ENCODE results near the gene SH2D3A.

GRCh38 chr19:6788896-6789295, 21.7 kb upstream of the SH2D3A start:
- TF ChIP-seq, protein P1, sequence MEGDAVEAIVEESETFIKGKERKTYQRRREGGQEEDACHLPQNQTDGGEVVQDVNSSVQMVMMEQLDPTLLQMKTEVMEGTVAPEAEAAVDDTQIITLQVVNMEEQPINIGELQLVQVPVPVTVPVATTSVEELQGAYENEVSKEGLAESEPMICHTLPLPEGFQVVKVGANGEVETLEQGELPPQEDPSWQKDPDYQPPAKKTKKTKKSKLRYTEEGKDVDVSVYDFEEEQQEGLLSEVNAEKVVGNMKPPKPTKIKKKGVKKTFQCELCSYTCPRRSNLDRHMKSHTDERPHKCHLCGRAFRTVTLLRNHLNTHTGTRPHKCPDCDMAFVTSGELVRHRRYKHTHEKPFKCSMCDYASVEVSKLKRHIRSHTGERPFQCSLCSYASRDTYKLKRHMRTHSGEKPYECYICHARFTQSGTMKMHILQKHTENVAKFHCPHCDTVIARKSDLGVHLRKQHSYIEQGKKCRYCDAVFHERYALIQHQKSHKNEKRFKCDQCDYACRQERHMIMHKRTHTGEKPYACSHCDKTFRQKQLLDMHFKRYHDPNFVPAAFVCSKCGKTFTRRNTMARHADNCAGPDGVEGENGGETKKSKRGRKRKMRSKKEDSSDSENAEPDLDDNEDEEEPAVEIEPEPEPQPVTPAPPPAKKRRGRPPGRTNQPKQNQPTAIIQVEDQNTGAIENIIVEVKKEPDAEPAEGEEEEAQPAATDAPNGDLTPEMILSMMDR (IDR thresholded peaks at IDR 0.05; ENCODE audit: extremely low read depth in 1 of 2, insufficient read depth in 1 of 2, low read depth in 1 of 2, low read length in 2 of 2): no peak
- TF ChIP-seq MAX (IDR thresholded peaks at IDR 0.05; ENCODE audit: insufficient read depth, insufficient read length): no peak
